OCI-LY3 (cell line): ENCODE data around the gene DIPK1C.

Experiments used
- CTCF ChIP-seq: fragments of 200-600, 300-600 bp; sonication (generic); IDR thresholded peaks from 2 replicates; pipeline ENCODE4 v1.5.1; 2014; ENCODE audit warnings: antibody characterized with exemption, low read length, low read depth
- EZH2phosphoT487 ChIP-seq: fragments of 200-600 bp; shearing (Covaris generic); IDR thresholded peaks from 2 replicates; pipeline ENCODE4 v1.6.1; 2018; ENCODE audit warnings: antibody characterized with exemption, mixed run types, low read depth

DNA sequence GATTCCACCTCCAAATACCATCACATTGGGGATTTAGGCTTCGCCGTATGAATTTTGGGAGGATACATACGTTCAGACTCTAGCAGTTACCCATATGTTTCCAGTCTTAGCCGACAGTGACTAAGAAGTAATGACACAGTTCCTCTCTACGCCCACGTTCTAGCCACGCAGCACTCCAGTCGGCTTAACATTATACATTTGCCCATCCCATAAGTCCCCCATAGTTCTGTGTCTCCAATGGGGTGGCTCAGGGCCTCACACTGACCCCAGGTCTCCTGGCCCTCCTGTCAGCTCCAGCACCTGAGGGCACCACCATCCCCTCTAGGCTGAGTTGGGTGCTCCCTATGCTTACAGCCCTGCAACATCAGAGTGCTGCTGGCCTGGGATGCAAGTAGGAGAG is 20.7 kb upstream of the DIPK1C start:
- TF ChIP-seq CTCF (no peak), EZH2phosphoT487 (no peak)
